Ishikawa (cell line): ENCODE data around the gene PHF13.

Experiments
- EGR1 ChIP-seq: IDR thresholded peaks from 2 replicates; pipeline ENCODE4 v1.6.1; 2012
- ZBTB7A ChIP-seq: IDR thresholded peaks from 2 replicates; pipeline ENCODE4 v1.6.1; 2012; ENCODE audit warnings: low read depth
- TF ChIP-seq, protein P1 (sequence below): IDR thresholded peaks from 2 replicates; pipeline ENCODE4 v1.6.1; 2012; ENCODE audit warnings: low read depth, mild to moderate bottlenecking

DNA sequence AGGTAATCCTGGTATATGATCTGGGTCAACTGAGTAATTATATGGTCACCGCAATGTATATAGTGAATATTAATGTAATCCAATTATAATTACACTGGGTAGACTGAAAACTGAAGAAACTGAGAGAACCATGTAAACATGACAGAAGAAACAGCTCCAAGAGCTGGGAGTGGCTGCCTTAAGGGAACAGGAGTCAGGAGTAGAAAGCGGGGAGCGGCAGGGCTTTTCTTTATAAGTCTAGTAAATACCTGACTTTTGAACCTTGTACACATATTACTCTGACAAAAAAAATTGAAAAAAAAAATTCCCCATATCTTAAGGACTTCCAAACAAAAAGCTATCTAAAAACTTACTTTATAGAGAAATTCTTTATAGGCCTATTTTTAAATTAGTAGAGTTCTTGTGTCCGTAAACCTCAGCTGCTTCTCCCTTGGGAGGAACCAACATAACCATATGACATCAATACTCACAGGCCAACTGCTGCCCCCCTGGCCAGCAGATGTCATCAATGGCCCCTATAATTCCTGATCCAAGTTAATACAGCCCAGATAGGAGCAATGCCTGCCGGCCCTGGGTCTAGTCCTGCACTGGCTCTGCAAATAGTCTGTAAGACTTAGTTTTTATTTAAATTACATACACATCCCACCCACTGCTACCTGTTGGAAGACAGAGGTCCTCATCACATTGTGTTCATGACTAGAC, 45.0 kb downstream of the PHF13 start:
- no peak for TF ChIP-seq EGR1
- TF ChIP-seq, protein P1, sequence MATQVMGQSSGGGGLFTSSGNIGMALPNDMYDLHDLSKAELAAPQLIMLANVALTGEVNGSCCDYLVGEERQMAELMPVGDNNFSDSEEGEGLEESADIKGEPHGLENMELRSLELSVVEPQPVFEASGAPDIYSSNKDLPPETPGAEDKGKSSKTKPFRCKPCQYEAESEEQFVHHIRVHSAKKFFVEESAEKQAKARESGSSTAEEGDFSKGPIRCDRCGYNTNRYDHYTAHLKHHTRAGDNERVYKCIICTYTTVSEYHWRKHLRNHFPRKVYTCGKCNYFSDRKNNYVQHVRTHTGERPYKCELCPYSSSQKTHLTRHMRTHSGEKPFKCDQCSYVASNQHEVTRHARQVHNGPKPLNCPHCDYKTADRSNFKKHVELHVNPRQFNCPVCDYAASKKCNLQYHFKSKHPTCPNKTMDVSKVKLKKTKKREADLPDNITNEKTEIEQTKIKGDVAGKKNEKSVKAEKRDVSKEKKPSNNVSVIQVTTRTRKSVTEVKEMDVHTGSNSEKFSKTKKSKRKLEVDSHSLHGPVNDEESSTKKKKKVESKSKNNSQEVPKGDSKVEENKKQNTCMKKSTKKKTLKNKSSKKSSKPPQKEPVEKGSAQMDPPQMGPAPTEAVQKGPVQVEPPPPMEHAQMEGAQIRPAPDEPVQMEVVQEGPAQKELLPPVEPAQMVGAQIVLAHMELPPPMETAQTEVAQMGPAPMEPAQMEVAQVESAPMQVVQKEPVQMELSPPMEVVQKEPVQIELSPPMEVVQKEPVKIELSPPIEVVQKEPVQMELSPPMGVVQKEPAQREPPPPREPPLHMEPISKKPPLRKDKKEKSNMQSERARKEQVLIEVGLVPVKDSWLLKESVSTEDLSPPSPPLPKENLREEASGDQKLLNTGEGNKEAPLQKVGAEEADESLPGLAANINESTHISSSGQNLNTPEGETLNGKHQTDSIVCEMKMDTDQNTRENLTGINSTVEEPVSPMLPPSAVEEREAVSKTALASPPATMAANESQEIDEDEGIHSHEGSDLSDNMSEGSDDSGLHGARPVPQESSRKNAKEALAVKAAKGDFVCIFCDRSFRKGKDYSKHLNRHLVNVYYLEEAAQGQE = no peak
- TF ChIP-seq ZBTB7A = no peak
